ENCODE data around the gene ARPC5L.

DNA sequence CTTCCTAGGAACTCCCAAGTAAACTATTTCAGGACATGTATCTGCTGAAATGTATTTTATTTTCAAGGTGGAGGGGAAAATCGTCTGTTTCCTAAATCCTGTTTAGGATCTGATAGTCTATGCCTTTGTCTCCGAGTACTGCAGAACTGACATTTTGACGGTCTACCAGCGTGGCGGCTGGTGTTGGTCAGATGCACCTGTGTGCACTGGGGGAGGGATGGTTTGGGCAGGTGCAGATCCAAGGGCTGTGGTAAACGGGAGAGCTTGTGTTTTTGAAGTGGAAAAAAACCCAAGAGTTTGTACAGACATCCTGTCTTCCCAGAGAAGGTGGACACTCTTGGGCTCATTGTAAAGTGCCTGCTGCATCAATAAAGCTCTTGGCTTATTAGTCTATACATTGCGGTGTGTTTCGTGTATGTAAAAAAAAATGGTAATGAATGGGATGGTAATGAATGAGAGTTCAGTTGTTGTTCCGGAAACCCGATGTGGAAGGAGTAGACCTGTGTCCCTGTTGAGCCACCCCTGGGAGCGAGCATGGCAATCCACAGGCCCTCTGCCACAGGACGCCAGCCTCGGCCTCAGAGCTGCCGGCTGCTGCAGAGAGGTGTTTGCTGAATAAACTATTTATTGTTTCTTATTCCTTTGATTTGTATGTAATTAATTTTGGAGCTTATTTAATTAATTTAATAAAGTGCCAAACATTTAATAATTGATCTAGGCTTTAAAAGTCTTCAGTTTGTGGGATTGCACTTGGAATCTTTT is 15.3 kb downstream of the ARPC5L start:
- TF ChIP-seq, protein P1, sequence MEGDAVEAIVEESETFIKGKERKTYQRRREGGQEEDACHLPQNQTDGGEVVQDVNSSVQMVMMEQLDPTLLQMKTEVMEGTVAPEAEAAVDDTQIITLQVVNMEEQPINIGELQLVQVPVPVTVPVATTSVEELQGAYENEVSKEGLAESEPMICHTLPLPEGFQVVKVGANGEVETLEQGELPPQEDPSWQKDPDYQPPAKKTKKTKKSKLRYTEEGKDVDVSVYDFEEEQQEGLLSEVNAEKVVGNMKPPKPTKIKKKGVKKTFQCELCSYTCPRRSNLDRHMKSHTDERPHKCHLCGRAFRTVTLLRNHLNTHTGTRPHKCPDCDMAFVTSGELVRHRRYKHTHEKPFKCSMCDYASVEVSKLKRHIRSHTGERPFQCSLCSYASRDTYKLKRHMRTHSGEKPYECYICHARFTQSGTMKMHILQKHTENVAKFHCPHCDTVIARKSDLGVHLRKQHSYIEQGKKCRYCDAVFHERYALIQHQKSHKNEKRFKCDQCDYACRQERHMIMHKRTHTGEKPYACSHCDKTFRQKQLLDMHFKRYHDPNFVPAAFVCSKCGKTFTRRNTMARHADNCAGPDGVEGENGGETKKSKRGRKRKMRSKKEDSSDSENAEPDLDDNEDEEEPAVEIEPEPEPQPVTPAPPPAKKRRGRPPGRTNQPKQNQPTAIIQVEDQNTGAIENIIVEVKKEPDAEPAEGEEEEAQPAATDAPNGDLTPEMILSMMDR (IDR thresholded peaks at IDR 0.05), result no peak
- TF ChIP-seq POLR2A (IDR thresholded peaks at IDR 0.05), result no peak
